ENCODE measurements around the gene SNAPC4. TPM values are rescaled to one million over a fixed set of nuclear protein-coding genes. Genes with fewer than 3 reads are reported as not detected.

SNAPC4 gene
- polyA plus RNA-seq, 2 of the 4 experiments (the other 2 are of a cell fraction), result 2.7 to 10.3 TPM

- no peak for ATAC-seq
- 80% methylated on average over 7 of the region's 7 CpGs for WGBS (ENCODE audit: missing lambda C conversion rate)
- no peak for FAIRE-seq
Measured at GRCh38 chr9:136405481-136405880, 5.5 kb upstream of the SNAPC4 start.

DNA sequence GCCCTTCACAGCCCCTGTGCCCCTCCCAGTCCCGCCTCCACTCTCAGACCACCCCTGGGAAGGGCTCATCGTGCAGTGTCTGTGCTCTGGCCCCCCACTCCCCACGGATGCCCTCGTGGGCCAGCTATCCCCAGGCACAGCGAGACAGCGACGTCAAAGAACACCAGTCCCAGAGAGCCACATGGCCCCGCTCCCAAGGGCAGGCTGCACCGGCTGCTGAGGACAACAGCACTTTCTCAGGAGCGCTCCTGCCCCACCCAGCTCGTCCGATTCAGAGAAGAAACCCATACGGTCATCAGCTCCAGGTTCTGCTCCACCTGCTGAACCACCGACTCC is 4.8 kb upstream of the SNAPC4 start:
- ChIA-PET CTCF (interaction anchor here (0.9 to 1.3 kb wide), 3 partner anchors 9 to 42 kb away, joined by 3 to 4 read pairs (median 3); partner anchors contain the start of gene DNLZ), POLR2A (no interaction called here)
- Histone ChIP-seq H3K27ac (no peak overlapping the region), H3K9me3 (no peaks in the 10 kb centered on the region), H3K4me3 (no peak overlapping the region), H3K4me2 (no peak overlapping the region), H3K4me1 (peaks cover 15% of the 10 kb centered on the region; the same call in 2 of the 3 replicates)
- no peak for ATAC-seq
- TF ChIP-seq RFX5 (IDR thresholded peaks at IDR 0.05) (no peak), HOXB13 (CRISPR knock-in tag; IDR thresholded peaks at IDR 0.05; ENCODE audit: low read depth) (no peak), ESRRA (IDR thresholded peaks at IDR 0.05; ENCODE audit: borderline replicate concordance, low read length) (no peak), MYC (IDR thresholded peaks at IDR 0.05; ENCODE audit: borderline replicate concordance, low read length) (no peak), SREBF2 (IDR thresholded peaks at IDR 0.05) (no peak), GATA3 (IDR thresholded peaks at IDR 0.05; ENCODE audit: borderline replicate concordance) (no peak), MAZ (IDR thresholded peaks at IDR 0.05; ENCODE audit: borderline replicate concordance, low read depth, low read length) (no peak), NFE2L2 (conservative IDR thresholded peaks at IDR 0.05; ENCODE audit: low read length) (no peak)
- 87% methylated on average over 14 of the region's 14 CpGs for WGBS (ENCODE audit: missing lambda C conversion rate)
- DNase-seq (ENCODE audit: low read depth in 1 of 2, low spot score in 1 of 2), result no peak
- FAIRE-seq, result no peak

More at GRCh38 chr9:136405481-136405880, 5.5 kb upstream of the SNAPC4 start:
- ChIA-PET CTCF (interaction anchor here (0.9 to 1.3 kb wide), 2 partner anchors 22 to 35 kb away, joined by 3 to 4 read pairs; no protein-coding TSS in a partner anchor), POLR2A (no interaction called here)
- TF ChIP-seq HMGXB4 (CRISPR knock-in tag; IDR thresholded peaks at IDR 0.05; ENCODE audit: borderline replicate concordance), result no peak
- peak in 1 of 2 experiments; percentile 35; a peak in 1 of 4 replicates for TF ChIP-seq CEBPB (IDR thresholded peaks at IDR 0.05)
- no peak for TF ChIP-seq TP53 (CRISPR knock-in tag; IDR thresholded peaks at IDR 0.05)
- no peak overlapping the region for H3K27ac ChIP-seq
- H3K4me1 ChIP-seq, result peaks cover 12% of the 10 kb centered on the region; the same call in 2 of the 3 replicates
- no peak overlapping the region for H3K4me3 ChIP-seq
- H3K9me3 ChIP-seq, result no peaks in the 10 kb centered on the region
- no peak for DNase-seq (ENCODE audit: low read depth in 1 of 2, low spot score in 1 of 2)
- no peak overlapping the region for H3K4me2 ChIP-seq

DNA sequence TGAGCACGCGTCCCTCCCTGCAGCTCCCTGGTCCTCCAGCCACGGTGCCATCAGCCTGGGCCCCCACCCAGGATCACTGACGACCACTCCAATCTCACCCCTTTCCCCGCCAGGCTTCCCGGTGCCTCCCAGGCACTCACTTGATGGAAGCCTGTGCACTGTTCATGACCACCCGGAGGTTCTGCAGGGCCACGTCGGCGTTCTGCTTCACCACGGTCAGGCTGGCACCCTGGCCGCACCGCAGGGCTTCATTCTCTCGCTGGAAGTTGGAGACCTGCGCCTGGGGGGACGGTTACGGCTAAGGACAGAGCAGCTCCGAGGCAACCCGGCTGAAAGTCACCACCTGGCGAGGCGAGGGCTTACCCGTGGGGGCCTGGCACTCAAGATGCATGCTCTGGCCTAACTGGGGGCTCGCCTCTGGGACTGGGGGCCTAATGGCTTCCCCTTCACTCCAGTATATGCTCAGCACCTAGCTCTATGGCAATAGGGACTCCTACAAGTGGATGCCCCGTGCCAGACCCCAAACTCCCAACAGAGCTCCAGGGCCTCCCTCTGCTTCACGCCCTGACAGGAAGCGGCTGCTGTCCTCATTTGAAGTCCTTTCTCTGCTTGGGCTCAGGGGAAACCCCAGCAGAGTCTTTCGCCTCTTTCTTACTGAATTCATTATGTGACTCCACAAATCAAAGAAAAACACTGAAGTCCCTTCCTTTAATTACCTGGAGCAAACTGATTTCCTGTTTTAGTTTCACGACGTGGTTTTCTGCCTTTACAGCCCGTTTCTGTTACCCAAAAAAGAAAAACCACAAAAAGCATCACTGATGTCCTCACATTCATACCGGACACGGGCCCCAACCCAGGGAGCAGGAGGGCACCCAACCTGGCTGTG is 4.2 kb upstream of the SNAPC4 start:
- peaks cover 11% of the 10 kb centered on the region; the same call in 2 of the 3 replicates for H3K4me1 ChIP-seq
- ATAC-seq (no peak), FAIRE-seq (no peak), DNase-seq (ENCODE audit: low read depth in 1 of 2, low spot score in 1 of 2) (no peak)
- H3K4me3 ChIP-seq, result no peak overlapping the region
- no peak overlapping the region for H3K27ac ChIP-seq
- ChIA-PET CTCF (interaction anchor here (0.9 to 3.8 kb wide), 7 partner anchors 8 to 226 kb away, joined by 3 to 19 read pairs (median 4); partner anchors contain the start of gene DNLZ), POLR2A (no interaction called here)
- H3K9me3 ChIP-seq, result no peaks in the 10 kb centered on the region
- H3K4me2 ChIP-seq, result no peak overlapping the region
- no peak for TF ChIP-seq ZNF302 (CRISPR knock-in tag; IDR thresholded peaks at IDR 0.05)
- TF ChIP-seq CBX8 (IDR thresholded peaks at IDR 0.05), result no peak
- no peak for TF ChIP-seq NPAS2 (CRISPR knock-in tag; IDR thresholded peaks at IDR 0.05; ENCODE audit: borderline replicate concordance)
- no peak for TF ChIP-seq ZSCAN20 (CRISPR knock-in tag; IDR thresholded peaks at IDR 0.05)
- no peak for TF ChIP-seq TFCP2L1 (CRISPR knock-in tag; IDR thresholded peaks at IDR 0.05)
- TF ChIP-seq POLR2A (IDR thresholded peaks at IDR 0.05; ENCODE audit: low read length), result no peak
- TF ChIP-seq CHD2 (IDR thresholded peaks at IDR 0.05; ENCODE audit: low read length, partially characterized antibody), result no peak
- no peak for TF ChIP-seq ZFP36 (IDR thresholded peaks at IDR 0.05; ENCODE audit: borderline replicate concordance, partially characterized antibody)
- no peak for TF ChIP-seq HMGXB4 (CRISPR knock-in tag; IDR thresholded peaks at IDR 0.05; ENCODE audit: borderline replicate concordance)
- TF ChIP-seq ESRRA (IDR thresholded peaks at IDR 0.05; ENCODE audit: borderline replicate concordance, low read length), result no peak
- no peak for TF ChIP-seq KDM1A (IDR thresholded peaks at IDR 0.05; ENCODE audit: low read depth)
- no peak for TF ChIP-seq MYC (IDR thresholded peaks at IDR 0.05; ENCODE audit: borderline replicate concordance, low read length)
- TF ChIP-seq ZC3H11A (IDR thresholded peaks at IDR 0.05), result no peak
- WGBS (ENCODE audit: missing lambda C conversion rate), result 94% methylated on average over 32 of the region's 32 CpGs

Data from A549 (cell line).